Measurements from ENCODE around the gene MYH16. TPM values are rescaled to one million over a fixed set of nuclear protein-coding genes. Genes with fewer than 3 reads are reported as not detected.

MYH16 gene
- total RNA-seq (2011; cell fraction: chromatin; rRNA removed; ENCODE audit: low replicate concordance): not detected in 2 replicates
- not detected in 2 replicates for total RNA-seq (2011; cell fraction: nucleolus; rRNA removed)
- not detected in 2 replicates for total RNA-seq (2011; cell fraction: nucleoplasm; rRNA removed)
- total RNA-seq (2014; rRNA removed) (not detected in 2 replicates), total RNA-seq (2014; rRNA removed; fragmentation: Illumina TruSeq; extraction: Trizol) (not detected in 2 replicates), total RNA-seq (2015; rRNA removed; fragmentation: Illumina TruSeq; extraction: Trizol) (not detected in 2 replicates), total RNA-seq (2021) (not detected in 2 replicates), polyA plus RNA-seq (2011; rRNA removed) (not detected in 2 replicates), polyA plus RNA-seq (2014; fragmentation: Illumina TruSeq; extraction: Trizol) (not detected in 2 replicates), polyA plus RNA-seq (2014; fragmentation: Nextera tagmentation; extraction: Ambion mirVana) (not detected), polyA plus RNA-seq (2014; rRNA removed) (0.09 and 0.23 TPM in 2 replicates), polyA minus RNA-seq (2011; rRNA and poly(A)+ RNA removed) (not detected in 2 replicates), Bru-seq, nascent RNA (percentile 6 among the genes with signal in this experiment), BruChase-seq, experiment 1, labeled RNA remaining after a 2-hour chase (not detected), BruChase-seq, experiment 2, labeled RNA remaining after a 6-hour chase (percentile 0 among the genes with signal in this experiment)
- polyA plus RNA-seq (2011; cell fraction: cytosol; rRNA removed): 0.01 TPM in 1 of 2 replicates, not detected in the other
- 0.27 TPM in 1 of 2 replicates, not detected in the other for polyA plus RNA-seq (2011; cell fraction: nucleus; rRNA removed)
- polyA plus RNA-seq (2012): 0.12 TPM in 1 of 2 replicates, not detected in the other
- not detected in 2 replicates for polyA minus RNA-seq (2011; cell fraction: cytosol; rRNA and poly(A)+ RNA removed)
- not detected in 2 replicates for polyA minus RNA-seq (2011; cell fraction: nucleus; rRNA and poly(A)+ RNA removed)
- long read RNA-seq, experiment 1, partial matches to known transcripts: 0 of 1 reads
- long read RNA-seq, experiment 1, other reads (novel, unspliced or antisense): 1 of 1 reads
- long read RNA-seq, experiment 2: 0 reads
- long read RNA-seq, experiment 3: 0 reads

DNA sequence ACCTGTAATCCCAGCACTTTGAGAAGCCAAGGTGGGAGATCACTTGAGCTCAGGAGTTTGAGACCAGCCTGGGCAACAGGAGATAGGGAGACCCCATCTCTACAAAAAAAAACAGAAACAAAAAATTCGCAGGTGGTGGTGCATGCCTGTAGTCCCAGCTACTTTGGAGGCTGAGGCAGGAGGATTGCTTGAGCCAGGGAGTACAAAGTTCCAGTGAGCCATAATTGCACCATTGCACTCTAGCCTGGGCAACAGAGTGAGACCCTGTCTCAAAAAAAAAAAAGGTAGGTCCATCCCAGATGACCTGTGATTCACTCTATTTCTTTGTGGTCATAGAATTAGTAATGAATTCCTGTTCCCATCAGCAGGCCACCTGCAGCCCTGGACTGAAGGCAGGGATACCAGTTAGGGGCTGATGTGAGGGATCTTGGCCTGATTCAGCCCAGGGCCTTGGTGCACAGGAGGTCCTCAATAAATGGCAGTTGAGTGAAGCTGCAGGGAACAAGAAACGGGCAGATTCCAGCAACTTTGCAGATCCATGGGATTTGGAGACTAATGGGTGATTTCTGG, at the start of gene MYH16:
Gene MYH16, plus strand, starts transcription at position 364 of the 570 bp plus-strand sequence.
- in situ Hi-C loops (cut with MboI) (no loop called here), intact Hi-C loops (cut with micrococcal nuclease) (loop anchor here (5.0 kb wide), 1 partner anchor 230 kb away; no protein-coding TSS in a partner anchor)
- H3K4me2 ChIP-seq (ENCODE audit: insufficient read depth, low read length): no peak within 1 kb of the TSS
- H3K27ac ChIP-seq (ENCODE audit: extremely low read depth, low read depth, low read length): no peak within 1 kb of the TSS
- ChIA-PET CTCF (ENCODE audit: low intra/inter-chr PET ratio) (no interaction called here), POLR2A (interaction anchor here (0.7 kb wide), 1 partner anchor 21 kb away, joined by 5 read pairs; no protein-coding TSS in a partner anchor)
- H2AFZ ChIP-seq (ENCODE audit: low read depth, low read length): no peak within 1 kb of the TSS
- no peak for FAIRE-seq
- H3K9me3 ChIP-seq (replicated peaks; ENCODE audit: control insufficient read depth, insufficient read depth, low read depth, low read length): no peaks in the 10 kb centered on the region
- H3K27me3 ChIP-seq (ENCODE audit: control insufficient read depth in 2 of 2, insufficient read depth in 2 of 2, low read length in 2 of 2): peaks cover 32 to 67% of the 10 kb centered on the region in 2 experiments
- H3K9me1 ChIP-seq (ENCODE audit: control insufficient read depth, insufficient read depth, low read length): no peaks in the 10 kb centered on the region
- peaks cover 4 to 8% of the 10 kb centered on the region in 2 experiments; a peak in 3 of 5 replicates for H3K4me1 ChIP-seq (replicated peaks in 1 of 2; ENCODE audit: control insufficient read depth in 2 of 2, insufficient read depth in 2 of 2, low read length in 2 of 2)
- no peak for DNase-seq (ENCODE audit: extremely low read depth in 1 of 4, low spot score in 3 of 4)
- no peaks in the 10 kb centered on the region; the same call in 1 of the 2 replicates for H4K20me1 ChIP-seq (replicated peaks; ENCODE audit: control insufficient read depth, insufficient read depth, low read length)
- 8% methylated on average over 2 of the region's 2 CpGs for WGBS (ENCODE audit: insufficient coverage, low coverage, missing lambda C conversion rate)
- H3K79me2 ChIP-seq (ENCODE audit: control insufficient read depth, insufficient read depth, low read length): no peaks in the 10 kb centered on the region
- BruUV-seq (replicated peaks): no TSS peak
- H3K36me3 ChIP-seq (ENCODE audit: control insufficient read depth, insufficient read depth, low read length): no peaks in the 10 kb centered on the region
- TF ChIP-seq RBFOX2 (IDR thresholded peaks at IDR 0.05; ENCODE audit: low read depth, low read length) (no peak), ZNF830 (CRISPR knock-in tag; IDR thresholded peaks at IDR 0.05) (no peak), KLF6 (CRISPR knock-in tag; IDR thresholded peaks at IDR 0.05; ENCODE audit: borderline replicate concordance) (no peak), PML (IDR thresholded peaks at IDR 0.05; ENCODE audit: low read length) (no peak)
- TF ChIP-seq, protein P1, sequence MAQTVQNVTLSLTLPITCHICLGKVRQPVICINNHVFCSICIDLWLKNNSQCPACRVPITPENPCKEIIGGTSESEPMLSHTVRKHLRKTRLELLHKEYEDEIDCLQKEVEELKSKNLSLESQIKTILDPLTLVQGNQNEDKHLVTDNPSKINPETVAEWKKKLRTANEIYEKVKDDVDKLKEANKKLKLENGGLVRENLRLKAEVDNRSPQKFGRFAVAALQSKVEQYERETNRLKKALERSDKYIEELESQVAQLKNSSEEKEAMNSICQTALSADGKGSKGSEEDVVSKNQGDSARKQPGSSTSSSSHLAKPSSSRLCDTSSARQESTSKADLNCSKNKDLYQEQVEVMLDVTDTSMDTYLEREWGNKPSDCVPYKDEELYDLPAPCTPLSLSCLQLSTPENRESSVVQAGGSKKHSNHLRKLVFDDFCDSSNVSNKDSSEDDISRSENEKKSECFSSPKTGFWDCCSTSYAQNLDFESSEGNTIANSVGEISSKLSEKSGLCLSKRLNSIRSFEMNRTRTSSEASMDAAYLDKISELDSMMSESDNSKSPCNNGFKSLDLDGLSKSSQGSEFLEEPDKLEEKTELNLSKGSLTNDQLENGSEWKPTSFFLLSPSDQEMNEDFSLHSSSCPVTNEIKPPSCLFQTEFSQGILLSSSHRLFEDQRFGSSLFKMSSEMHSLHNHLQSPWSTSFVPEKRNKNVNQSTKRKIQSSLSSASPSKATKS (CRISPR knock-in tag; IDR thresholded peaks at IDR 0.05): no peak
- ATAC-seq: no peak
- H3K4me3 ChIP-seq: no peak within 1 kb of the TSS
- 0 out of 4 replicates have a peak within 1 kb of the TSS, but pooled peaks of 1 of the 2 experiments have one; percentile 17 for H3K9ac ChIP-seq (ENCODE audit: insufficient read depth in 1 of 2, low read depth in 2 of 2, low read length in 2 of 2)

Data from K562 (cell line).